Hepatocyte (in vitro differentiated cells): Measurements from ENCODE around the gene GMIP. TPM values are rescaled to one million over a fixed set of nuclear protein-coding genes. Genes with fewer than 3 reads are reported as not detected.

Experiments used
- DNase-seq: peaks from one replicate; pipeline ENCODE4 v3.0.0-alpha.2; 2016; ENCODE audit warnings: low spot score
- H2AFZ ChIP-seq: fragments of 200-600 bp; sonication (generic); 2 replicates; pipeline ENCODE4 v1.6.0; 2016; ENCODE audit warnings: antibody characterized with exemption, mild to moderate bottlenecking
- H3K27ac ChIP-seq: fragments of 200-600 bp; sonication (generic); 2 replicates; pipeline ENCODE4 v1.5.1; 2016; ENCODE audit warnings: mild to moderate bottlenecking
- H3K27me3 ChIP-seq: fragments of 200-600 bp; sonication (generic); 2 replicates; pipeline ENCODE4 v1.6.1; 2016
- H3K36me3 ChIP-seq: fragments of 200-600 bp; sonication (generic); replicated peaks from 2 replicates; pipeline ENCODE4 v1.5.1; 2016; ENCODE audit warnings: low read depth; ENCODE audit not compliant: insufficient read depth
- H3K4me1 ChIP-seq: fragments of 200-600 bp; sonication (generic); 2 replicates; pipeline ENCODE4 v1.5.1; 2016; ENCODE audit warnings: mild to moderate bottlenecking, moderate library complexity; ENCODE audit not compliant: insufficient read depth
- H3K4me2 ChIP-seq: fragments of 200-600 bp; sonication (generic); 2 replicates; pipeline ENCODE4 v1.6.0; 2016
- H3K4me3 ChIP-seq: fragments of 200-600 bp; sonication (generic); 2 replicates; pipeline ENCODE4 v1.5.1; 2016; ENCODE audit warnings: mild to moderate bottlenecking
- H3K79me2 ChIP-seq: fragments of 200-600 bp; sonication (generic); 2 replicates; pipeline ENCODE4 v1.6.0; 2017; ENCODE audit warnings: mild to moderate bottlenecking
- H3K9me2 ChIP-seq: fragments of 200-600 bp; sonication (generic); replicated peaks from 2 replicates; pipeline ENCODE4 v1.6.0; 2017; ENCODE audit warnings: mild to moderate bottlenecking; ENCODE audit not compliant: insufficient read depth
- H3K9me3 ChIP-seq: fragments of 200-600 bp; sonication (generic); 2 replicates; pipeline ENCODE4 v1.5.1; 2016; ENCODE audit warnings: low read depth, mild to moderate bottlenecking
- H4K20me1 ChIP-seq: fragments of 200-600 bp; sonication (generic); 2 replicates; pipeline ENCODE4 v1.6.0; 2016; ENCODE audit warnings: mild to moderate bottlenecking; ENCODE audit not compliant: insufficient read depth, poor library complexity, severe bottlenecking
- EZH2 ChIP-seq: fragments of 200-600 bp; sonication (generic); IDR thresholded peaks from 2 replicates; pipeline ENCODE4 v1.6.1; 2016; ENCODE audit warnings: antibody characterized with exemption, mild to moderate bottlenecking, borderline replicate concordance
- EZH2phosphoT487 ChIP-seq: fragments of 200-600 bp; sonication (generic); IDR thresholded peaks from one replicate; pipeline ENCODE4 v1.6.1; 2018; ENCODE audit warnings: antibody characterized with exemption, mild to moderate bottlenecking, low read depth, moderate library complexity; ENCODE audit not compliant: unreplicated experiment, severe bottlenecking
- WGBS: methylation state at CpG from one replicate; pipeline ENCODE4 v1.1.6; 2016; ENCODE audit warnings: low lambda C conversion rate; ENCODE audit errors: missing lambda C conversion rate; 5-methylcytosine and 5-hydroxymethylcytosine counted together
- polyA plus RNA-seq: library from polyadenylated mRNA; unstranded; fragments of >200 nt; fragmentation: Nextera tagmentation; extraction: Ambion mirVana; gene quantifications from 2 replicates; pipeline ENCODE4 v1.2.1, GENCODE V29; 2016
- total RNA-seq: library from RNA; depleted of rRNA; stranded (reverse); fragments of >200 nt; gene quantifications from 2 replicates; pipeline ENCODE4 v1.2.3, GENCODE V29; 2014
- TF ChIP-seq, protein P1 (sequence below): fragments of 200-600 bp; sonication (generic); IDR thresholded peaks from 2 replicates; pipeline ENCODE4 v1.5.1; 2016; ENCODE audit warnings: antibody characterized with exemption, mild to moderate bottlenecking; ENCODE audit not compliant: poor library complexity

Gene GMIP
- total and polyA plus RNA-seq, 2 experiments from 2014 or later, result 5.6 to 13.0 TPM

GRCh38 chr19:19580418-19580817 lies 63.0 kb downstream of the GMIP start:
- Histone ChIP-seq H3K79me2 (no peaks in the 10 kb centered on the region), H2AFZ (no peak overlapping the region)

DNA sequence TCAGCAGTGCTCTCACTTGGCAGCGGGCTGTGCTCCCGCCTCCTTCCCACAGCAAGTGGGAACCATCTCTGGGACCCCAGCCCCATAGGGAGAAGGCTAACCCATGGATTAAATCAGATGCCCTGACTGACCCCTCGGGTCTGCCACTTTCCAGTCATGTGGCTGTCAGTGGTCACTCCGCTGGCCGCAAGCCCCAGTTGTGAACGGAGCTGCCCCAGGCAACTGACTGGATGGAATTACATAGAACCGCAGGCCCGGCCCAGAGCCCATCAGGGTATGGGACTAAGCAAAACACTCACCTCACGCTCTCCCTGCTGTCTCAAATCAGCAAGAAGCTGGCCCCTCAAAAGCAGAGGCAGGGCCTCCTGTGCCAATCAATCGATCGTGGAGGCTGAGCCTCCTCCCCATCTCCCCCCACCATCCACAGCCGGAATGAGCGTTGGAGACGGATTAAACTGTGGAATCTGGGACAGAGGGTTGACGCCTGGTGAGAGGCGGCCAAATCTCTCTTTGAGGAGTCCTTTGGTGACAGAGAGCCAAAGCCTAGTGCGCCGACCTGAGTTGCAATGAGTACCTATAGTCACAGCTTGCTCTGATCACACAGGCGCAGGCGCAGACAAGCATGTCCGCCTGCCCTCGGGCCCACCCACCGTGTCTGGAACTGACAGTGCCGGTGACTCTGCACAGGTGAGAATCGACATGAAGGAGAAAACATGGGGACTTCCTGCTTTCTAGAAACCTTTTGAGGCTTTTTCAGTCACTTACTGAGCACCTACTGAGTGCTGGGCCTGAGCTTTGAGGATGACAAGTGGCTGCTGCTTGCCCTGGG lies 63.7 kb downstream of the GMIP start:
- WGBS, result 93% methylated on average over 24 of the region's 25 CpGs
- Histone ChIP-seq H3K27me3 (no peaks in the 10 kb centered on the region), H3K9me2 (no peaks in the 10 kb centered on the region), H3K4me3 (no peak overlapping the region), H3K79me2 (no peaks in the 10 kb centered on the region), H4K20me1 (no peaks in the 10 kb centered on the region), H3K27ac (no peak overlapping the region), H3K4me1 (no peaks in the 10 kb centered on the region), H3K36me3 (no peaks in the 10 kb centered on the region), H2AFZ (no peak overlapping the region), H3K4me2 (no peak overlapping the region), H3K9me3 (no peaks in the 10 kb centered on the region)
- DNase-seq, result no peak
- no peak for TF ChIP-seq EZH2
- no peak for TF ChIP-seq EZH2phosphoT487
- TF ChIP-seq, protein P1, sequence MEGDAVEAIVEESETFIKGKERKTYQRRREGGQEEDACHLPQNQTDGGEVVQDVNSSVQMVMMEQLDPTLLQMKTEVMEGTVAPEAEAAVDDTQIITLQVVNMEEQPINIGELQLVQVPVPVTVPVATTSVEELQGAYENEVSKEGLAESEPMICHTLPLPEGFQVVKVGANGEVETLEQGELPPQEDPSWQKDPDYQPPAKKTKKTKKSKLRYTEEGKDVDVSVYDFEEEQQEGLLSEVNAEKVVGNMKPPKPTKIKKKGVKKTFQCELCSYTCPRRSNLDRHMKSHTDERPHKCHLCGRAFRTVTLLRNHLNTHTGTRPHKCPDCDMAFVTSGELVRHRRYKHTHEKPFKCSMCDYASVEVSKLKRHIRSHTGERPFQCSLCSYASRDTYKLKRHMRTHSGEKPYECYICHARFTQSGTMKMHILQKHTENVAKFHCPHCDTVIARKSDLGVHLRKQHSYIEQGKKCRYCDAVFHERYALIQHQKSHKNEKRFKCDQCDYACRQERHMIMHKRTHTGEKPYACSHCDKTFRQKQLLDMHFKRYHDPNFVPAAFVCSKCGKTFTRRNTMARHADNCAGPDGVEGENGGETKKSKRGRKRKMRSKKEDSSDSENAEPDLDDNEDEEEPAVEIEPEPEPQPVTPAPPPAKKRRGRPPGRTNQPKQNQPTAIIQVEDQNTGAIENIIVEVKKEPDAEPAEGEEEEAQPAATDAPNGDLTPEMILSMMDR, result no peak

More at GRCh38 chr19:19580418-19580817, 63.0 kb downstream of the GMIP start:
- no peaks in the 10 kb centered on the region for H3K4me1 ChIP-seq
- no peaks in the 10 kb centered on the region for H4K20me1 ChIP-seq
- TF ChIP-seq EZH2 (no peak), EZH2phosphoT487 (no peak)
- TF ChIP-seq, protein P1, result no peak
- no peaks in the 10 kb centered on the region for H3K36me3 ChIP-seq
- DNase-seq, result no peak
- H3K27ac ChIP-seq, result no peak overlapping the region
- 96% methylated on average over 4 of the region's 4 CpGs for WGBS
- no peaks in the 10 kb centered on the region for H3K9me3 ChIP-seq
- no peaks in the 10 kb centered on the region for H3K27me3 ChIP-seq
- no peak overlapping the region for H3K4me2 ChIP-seq
- H3K4me3 ChIP-seq, result no peak overlapping the region
- H3K9me2 ChIP-seq, result no peaks in the 10 kb centered on the region

Other genes with a start within 250 kb of the GMIP start
- 28.0 and 35.7 TPM in 2 replicates for gene GATAD2A, start 238.0 kb downstream of the GMIP start, total RNA-seq
- gene GATAD2A, start 238.0 kb downstream of the GMIP start, polyA plus RNA-seq, result 31.4 and 35.3 TPM in 2 replicates
- 0.87 and 1.1 TPM in 2 replicates for gene TSSK6, start 128.1 kb downstream of the GMIP start, total RNA-seq
- gene TSSK6, start 128.1 kb downstream of the GMIP start, polyA plus RNA-seq, result 1.3 TPM in 1 of 2 replicates, not detected in the other
- 46.3 and 80.4 TPM in 2 replicates for gene NDUFA13, start 127.4 kb downstream of the GMIP start, total RNA-seq
- gene NDUFA13, start 127.4 kb downstream of the GMIP start, polyA plus RNA-seq, result 598 and 615 TPM in 2 replicates
- 0.72 and 3.0 TPM in 2 replicates for gene YJEFN3, start 114.7 kb downstream of the GMIP start, total RNA-seq
- gene YJEFN3, start 114.7 kb downstream of the GMIP start, polyA plus RNA-seq, result 12.5 and 14.0 TPM in 2 replicates
- gene CILP2, start 105.4 kb downstream of the GMIP start, total RNA-seq, result 5.4 and 5.7 TPM in 2 replicates
- 16.5 and 22.5 TPM in 2 replicates for gene CILP2, start 105.4 kb downstream of the GMIP start, polyA plus RNA-seq
- 0.64 and 3.2 TPM in 2 replicates for gene PBX4, start 25.0 kb downstream of the GMIP start, total RNA-seq
- 2.5 and 4.3 TPM in 2 replicates for gene PBX4, start 25.0 kb downstream of the GMIP start, polyA plus RNA-seq
- 11.5 and 20.1 TPM in 2 replicates for gene LPAR2, start 15.4 kb downstream of the GMIP start, total RNA-seq
- 33.1 and 42.6 TPM in 2 replicates for gene LPAR2, start 15.4 kb downstream of the GMIP start, polyA plus RNA-seq
- 53.0 and 113 TPM in 2 replicates for gene ATP13A1, start 20.0 kb upstream of the GMIP start, total RNA-seq
- gene ATP13A1, start 20.0 kb upstream of the GMIP start, polyA plus RNA-seq, result 92.0 and 97.5 TPM in 2 replicates
- gene ZNF101, start 25.2 kb upstream of the GMIP start, total RNA-seq, result 3.3 and 5.9 TPM in 2 replicates
- 3.6 and 5.1 TPM in 2 replicates for gene ZNF101, start 25.2 kb upstream of the GMIP start, polyA plus RNA-seq
- 7.3 and 7.5 TPM in 2 replicates for gene ZNF14, start 89.5 kb upstream of the GMIP start, total RNA-seq
- gene ZNF14, start 89.5 kb upstream of the GMIP start, polyA plus RNA-seq, result 3.9 and 4.6 TPM in 2 replicates
- 27.7 and 47.1 TPM in 2 replicates for gene ZNF506, start 178.1 kb upstream of the GMIP start, total RNA-seq
- 9.9 and 16.4 TPM in 2 replicates for gene ZNF506, start 178.1 kb upstream of the GMIP start, polyA plus RNA-seq
- 12.3 and 16.2 TPM in 2 replicates for gene ZNF253, start 222.2 kb upstream of the GMIP start, total RNA-seq
- gene ZNF253, start 222.2 kb upstream of the GMIP start, polyA plus RNA-seq, result 5.0 and 7.1 TPM in 2 replicates